Activated CD8-positive, alpha-beta memory T cell treated with anti-CD3 and anti-CD28 coated beads for 48 hours (primary cell): ENCODE data around the gene CDT1.
"Not testable (repeated sequence)": the region's sequence is repeated elsewhere in the genome, so short reads cannot be mapped to it uniquely, and the experiment has no call there.

Experiments used
- DNase-seq, 3 experiments: peaks; one replicate each; pipeline ENCODE4 v3.0.0-alpha.2; 2020; ENCODE audit warnings: low read depth in 2 of 3, low spot score in 2 of 3

CDT1 gene

DNA sequence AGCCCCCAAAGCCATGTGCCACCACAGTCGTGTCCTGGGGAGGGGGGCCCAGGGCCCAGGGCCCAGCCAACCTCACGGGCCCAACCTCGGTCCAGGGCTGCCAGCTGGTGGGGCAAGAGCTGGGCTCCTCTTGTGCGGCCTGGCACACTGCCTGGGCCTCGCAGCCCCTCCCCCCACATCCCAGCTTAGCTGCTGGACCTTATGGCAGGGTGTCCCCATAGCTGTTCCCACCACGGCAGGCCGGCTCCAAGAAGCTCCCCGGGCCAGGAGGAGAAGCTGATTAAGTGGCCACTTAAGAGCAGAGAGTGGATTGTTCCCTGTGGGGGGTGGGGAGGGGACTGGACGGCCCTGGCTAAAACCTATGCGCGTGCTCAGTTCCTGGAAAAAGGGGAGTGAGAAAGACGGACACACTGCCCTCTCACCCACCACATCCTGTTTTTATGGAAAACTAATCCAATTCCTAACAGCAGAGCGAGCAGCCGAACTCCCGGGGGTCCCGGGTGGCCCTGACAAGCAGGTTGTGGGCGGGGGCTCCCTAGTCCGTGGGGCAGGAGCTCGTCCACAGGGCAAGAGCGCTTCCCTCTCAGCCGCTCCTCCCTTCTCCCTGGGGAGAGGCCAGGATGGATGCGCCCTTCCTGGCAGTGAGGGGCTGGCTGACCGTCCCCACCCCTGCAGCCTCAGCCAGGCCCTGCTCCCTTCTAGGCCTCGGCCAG is 35.4 kb upstream of the CDT1 start:
- DNase-seq, result no peak

- DNase-seq, result no peak
These were observed 33.8 kb upstream of the CDT1 start for GRCh38 chr16:88769617-88770460.

- no peak for DNase-seq
These were observed 32.9 kb upstream of the CDT1 start for GRCh38 chr16:88770461-88771293.

GRCh38 chr16:88771294-88771772 is 32.3 kb upstream of the CDT1 start:
- DNase-seq, result no peak

DNA sequence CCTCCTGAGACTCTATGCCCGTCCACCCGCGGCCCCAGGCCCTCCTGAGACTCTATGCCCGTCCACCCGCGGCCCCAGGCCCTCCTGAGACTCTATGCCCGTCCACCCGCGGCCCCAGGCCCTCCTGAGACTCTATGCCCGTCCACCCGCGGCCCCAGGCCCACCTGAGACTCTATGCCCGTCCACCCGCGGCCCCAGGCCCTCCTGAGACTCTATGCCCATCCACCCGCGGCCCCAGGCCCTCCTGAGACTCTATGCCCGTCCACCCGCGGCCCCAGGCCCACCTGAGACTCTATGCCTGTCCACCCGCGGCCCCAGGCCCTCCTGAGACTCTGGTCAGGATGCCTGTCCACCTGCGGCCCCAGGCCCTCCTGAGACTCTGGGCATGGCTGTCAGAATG is 31.8 kb upstream of the CDT1 start:
- not testable (repeated sequence) for DNase-seq

DNA sequence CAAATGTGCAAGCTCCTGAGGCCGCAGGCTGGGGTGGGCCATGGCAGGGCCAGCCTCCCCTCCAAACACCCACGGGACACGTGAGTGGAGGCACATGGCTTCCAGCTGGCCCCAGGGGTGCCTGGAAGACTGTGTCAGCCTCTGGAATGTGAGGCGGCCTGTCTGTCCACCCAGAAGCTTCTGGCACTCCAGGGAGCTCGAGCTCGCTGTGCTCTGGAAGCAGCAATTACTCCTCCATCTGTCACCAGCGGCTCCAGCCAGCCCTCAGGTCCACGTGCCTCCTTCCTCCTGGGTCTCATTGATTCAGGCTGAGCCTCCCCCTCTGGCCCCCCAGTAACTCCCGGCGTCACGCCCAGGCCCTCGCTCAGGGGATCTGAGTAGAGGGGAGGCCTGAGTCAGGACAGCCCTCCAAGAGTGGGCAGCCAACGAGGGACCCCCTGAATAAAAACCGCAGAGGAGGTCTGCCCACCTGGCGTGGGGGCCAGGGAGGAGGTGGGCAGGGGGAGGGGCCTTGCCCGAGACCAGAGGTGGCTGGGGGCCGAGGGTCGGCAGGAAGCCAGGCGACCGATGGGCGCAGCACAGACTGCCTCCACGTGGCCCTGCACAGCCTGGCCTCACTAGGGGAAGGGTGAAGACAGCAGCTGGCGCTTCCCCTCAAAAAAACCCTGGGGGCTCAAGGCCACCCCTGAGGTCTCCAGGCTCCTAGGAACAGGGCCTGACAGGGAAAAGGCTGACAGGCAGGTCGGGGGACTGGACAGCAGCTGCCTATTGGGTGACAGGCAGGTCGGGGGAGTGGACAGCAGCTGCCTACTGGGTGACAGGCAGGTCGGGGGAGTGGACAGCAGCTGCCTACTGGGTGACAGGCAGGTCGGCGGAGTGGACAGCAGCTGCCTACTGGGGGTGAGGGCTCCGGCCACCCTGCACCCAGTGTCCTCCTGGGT is 30.4 kb upstream of the CDT1 start:
- DNase-seq, result no peak

DNA sequence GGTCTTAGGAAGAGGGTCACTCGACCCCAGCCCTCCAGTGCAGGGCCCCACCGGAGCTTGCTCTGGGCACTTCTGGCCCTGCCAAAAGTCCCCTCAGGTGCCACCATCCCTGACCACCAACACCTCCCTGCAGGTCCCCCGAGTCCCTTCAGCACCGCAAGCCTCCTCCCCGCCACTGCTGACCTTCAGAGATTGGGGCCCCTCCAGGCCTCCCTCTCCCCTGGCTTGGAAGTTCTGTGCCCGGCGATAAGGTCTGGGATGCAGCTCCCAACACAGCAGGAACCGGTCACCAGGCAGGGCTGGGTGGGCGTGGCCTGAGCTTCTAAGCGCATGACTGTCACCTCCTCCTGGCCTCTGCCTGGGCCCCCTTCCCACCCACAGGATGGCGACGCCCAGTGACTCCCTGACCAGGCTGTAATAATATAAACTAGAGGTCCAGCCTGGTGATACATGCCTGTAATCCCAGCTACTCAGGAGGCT is 29.7 kb upstream of the CDT1 start:
- DNase-seq, result no peak

DNA sequence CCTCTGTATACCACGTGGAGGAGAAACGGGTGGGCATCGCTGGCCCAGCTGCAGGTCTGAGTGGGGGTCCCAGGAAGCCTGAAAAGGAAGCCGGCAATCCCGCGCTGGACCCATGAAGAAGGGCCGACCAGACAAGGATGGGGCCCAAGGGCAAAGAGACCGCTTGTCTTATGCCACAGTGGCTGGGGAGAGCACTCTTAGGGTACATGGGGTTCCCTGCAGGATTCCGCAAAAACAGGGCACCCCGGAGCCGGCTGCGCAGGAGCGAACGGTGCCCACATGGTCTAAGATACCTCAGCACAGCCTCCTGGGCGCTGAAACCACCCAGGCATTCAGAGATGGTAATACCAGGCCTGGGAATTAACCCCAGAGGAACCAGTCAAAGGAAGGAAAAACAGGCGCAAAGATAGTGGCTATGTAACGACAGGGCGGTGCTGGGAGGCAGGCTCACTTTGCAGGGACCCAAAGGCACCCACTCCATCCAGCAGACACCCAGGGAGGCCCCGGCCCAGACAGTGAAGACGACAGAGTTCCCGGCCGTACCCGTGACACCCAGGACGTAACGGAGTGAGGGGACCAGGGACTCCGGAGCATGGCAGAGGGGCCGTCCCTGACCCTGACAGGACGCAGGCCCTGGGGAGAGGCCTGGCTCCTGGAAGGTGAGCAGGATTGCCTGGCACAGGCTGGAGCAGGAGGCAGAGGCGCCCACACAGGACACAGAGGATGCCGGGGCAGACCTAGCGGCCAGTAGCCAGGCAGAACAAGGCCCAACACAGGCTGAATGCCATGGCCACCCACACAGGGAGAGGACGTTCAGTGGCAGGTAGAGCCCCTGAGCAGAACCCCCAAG is 28.8 kb upstream of the CDT1 start:
- no peak for DNase-seq

DNA sequence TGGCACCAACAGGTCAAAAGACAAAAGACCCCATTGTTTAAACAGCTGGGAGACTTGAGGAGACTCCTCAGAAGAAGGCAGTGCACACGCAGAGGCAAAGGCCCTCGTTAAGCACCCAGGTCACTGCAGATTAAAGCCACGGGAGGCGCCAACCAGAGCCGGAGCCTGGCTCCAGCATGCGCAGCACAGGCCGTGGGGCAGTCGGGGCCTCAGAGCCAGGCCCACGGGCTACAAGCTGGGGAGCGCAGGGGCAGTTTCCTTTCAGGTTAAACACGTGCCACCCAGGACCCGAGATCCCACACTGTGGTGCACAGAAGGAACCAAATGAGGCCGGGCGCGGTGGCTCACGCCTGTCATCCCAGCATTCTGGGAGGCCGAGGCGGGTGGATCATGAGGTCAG is 27.8 kb upstream of the CDT1 start:
- DNase-seq, result no peak

DNA sequence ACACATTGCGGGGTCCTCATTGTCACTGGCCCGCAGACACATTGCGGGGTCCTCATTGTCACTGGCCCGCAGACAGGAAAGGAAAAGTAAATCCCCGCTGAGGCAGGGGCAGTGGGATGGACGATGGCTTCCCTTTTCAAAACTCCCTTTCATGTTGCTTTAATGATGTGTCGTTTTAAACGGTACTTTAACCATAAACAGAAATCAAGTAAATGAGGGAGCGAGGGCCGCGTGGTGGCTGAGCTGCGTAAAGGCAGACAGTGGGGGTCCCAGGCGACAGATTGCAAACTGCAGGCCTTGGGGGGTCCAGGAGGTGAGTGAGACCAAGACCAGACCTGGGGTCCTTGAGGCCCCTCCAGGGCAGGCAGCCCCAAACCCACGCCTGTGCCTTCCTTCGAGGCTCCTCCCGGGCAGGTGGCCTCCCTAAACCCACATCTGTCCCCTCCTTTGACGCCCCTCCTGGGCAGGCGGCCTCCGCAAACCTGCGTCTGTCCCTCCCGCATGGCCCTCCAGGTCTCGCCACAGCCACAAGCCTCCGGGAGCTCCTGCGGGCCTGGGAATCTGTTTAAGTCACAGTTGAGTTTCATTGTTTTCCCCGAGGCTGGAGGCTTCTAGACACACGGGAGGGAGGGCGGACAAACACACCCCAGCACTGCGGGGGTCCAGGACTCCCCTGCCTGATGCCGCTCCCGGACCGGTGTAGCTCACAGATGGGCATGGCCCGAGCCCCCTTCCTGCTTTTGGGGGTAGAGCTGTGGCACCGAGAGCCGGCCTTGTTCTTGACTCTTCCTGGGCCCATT is 25.9 kb upstream of the CDT1 start:
- DNase-seq, result no peak

DNA sequence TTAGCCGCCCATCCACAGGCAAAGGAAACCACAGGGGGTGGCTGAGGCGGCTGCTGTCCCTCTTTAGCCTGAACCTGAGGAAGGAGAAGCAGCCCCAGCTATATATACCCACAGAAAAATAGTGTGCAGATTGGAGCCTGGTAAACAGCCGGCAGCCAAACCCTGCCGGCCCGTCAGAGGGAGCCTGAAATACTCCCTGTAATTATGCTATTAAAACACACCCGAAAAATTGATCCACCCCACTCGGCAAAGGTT is 25.4 kb upstream of the CDT1 start:
- DNase-seq, result no peak

DNA sequence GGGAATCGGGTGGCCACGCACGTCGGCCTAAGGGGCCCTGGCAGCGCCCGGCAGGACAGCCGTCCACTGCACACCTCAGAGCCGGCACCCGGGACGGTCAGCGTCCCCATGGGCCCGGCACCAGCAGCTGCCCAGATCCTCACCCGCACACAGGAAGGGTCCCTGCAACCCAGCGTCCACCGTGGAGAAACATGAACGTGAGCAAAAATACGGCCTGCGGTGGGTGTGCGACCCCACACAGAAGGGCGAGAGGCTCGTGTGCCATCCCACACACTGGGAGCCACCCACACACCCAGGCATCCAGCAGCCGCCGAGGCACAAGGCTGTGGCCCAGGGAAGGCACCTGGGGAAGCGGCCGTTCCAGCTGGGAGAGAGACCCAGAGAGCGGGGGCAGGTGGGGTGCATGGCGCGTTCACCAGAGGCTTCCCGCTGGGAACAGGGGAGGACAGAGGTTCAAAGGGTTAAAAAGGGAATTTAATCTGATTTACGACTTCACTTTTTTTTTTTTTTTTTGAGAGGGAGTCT is 25.0 kb upstream of the CDT1 start:
- DNase-seq, result no peak

DNA sequence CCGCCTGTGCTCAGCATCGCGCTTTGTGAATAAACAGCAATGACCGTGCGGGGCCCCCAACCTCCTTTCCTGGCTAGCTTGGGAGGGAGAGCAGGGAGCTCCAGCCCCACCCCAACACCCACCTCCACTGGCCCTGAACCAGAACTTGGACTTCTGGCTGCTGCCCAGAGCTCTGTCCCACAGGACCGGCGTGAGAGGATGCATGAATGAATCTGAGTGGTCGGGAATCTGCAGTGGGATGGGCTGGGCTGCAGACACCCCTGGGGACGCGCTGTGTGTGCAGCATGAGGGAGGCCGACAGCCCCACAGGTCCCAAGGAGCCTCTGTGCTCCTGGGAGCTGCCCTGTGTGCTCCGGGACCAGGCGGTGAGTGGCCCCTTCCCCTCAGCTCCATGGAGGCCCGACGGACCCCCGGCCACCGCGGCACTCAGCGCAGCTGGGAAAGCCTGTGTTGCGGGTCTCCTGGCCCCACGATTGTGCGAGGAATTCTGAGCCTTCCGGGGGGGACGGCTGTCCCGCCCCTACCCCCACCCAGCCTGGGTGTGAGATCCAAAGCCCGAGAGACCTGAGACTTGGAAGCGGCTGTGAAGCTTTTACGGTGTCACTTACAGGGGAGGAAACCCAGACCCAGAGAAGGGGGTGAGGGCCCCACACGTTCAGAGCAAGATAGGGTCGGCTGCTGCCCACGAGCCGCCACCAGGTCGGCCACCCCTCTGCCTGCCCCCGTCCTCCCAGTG is 24.0 kb upstream of the CDT1 start:
- DNase-seq, result no peak

DNA sequence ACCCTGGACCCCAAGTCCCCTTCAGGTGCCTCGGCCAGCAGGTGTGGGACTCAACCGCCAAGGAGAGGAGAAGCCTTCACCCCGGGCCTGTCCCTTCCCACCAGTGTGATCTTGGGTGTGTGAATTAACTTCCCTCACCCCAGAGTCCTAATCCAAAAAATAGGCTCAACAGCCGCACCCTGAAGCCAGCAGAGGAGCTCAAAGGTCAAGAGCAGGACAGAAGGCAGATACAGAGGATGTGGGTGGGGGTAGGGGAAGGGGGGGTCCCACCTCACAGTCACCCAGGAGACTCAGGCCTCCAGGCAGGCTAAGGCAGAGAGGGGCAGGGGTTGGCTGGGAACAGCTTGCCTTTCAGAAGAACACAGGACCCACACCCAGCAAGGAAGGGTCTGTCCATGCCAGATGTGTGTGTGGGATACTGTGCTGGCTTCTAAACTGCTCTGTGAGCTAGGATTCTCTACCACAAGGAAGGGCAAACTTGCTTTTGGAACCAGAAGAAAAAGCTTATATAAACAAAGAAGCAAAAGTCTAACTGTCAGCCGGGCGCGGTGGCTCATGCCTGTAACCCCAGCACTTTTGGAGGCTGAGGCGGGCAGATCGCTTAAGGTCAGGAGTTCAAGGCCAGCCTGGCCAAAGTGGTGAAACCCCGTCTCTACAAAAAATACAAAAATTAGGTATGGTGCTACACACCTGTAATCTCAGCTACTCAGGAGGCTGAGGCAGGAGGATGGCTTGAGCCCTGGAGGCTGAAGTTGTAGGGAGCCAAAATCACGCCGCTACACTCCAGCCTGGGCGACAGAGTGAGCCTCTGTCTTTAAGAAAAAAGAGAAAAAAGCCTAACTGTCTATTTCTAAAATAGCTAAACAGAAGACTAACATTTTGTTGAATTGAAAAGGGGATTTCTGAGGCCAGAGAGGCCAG is 23.2 kb upstream of the CDT1 start:
- no peak for DNase-seq

DNA sequence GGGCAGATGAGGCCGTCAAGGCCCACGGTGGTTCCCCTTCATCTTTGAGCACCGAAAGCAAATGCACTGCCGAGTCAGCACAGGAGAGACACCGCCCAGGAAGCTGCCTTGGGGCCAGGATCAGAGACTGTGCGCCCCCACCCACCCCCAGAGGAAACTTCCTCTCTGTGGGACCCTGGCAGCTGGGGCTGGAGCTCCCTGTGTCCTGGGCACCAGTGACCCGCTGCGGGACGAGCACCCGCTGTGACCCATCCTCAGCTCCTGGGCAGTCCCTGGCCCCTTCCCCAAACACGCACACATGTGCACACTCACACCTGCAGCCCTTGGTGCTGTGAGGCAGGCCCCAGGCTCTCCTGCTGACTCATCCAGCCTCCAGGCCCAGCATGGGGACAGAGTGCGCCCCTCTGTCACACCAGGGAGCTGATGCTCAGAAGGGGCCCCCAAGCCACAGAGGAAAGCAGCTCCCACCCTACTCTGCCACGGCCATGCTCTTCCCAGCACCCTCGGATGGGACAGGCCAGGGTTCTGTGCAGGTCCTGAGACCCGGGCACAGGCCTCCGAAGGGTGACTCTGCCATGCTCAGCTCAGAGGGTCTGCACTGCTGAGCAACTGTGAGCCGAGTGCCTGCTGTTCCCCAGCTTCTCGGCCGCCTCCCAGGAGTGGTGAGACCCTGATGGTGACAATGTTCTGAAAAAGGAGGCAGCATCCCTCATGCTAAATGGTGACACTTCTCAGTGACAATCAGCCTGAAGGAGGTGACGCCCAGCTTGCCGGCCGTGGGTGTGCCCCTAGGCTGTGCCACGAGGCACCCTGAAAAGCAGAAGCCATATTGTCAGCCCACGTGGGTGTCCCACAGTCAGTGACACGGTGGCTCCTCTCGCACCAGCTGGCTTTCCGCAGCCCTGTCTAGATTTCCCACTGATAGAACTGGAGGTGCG is 22.2 kb upstream of the CDT1 start:
- no peak for DNase-seq
